Measurements from ENCODE around the gene GNB5.
"Not testable (repeated sequence)": the region's sequence is repeated elsewhere in the genome, so short reads cannot be mapped to it uniquely, and the experiment has no call there.

DNA sequence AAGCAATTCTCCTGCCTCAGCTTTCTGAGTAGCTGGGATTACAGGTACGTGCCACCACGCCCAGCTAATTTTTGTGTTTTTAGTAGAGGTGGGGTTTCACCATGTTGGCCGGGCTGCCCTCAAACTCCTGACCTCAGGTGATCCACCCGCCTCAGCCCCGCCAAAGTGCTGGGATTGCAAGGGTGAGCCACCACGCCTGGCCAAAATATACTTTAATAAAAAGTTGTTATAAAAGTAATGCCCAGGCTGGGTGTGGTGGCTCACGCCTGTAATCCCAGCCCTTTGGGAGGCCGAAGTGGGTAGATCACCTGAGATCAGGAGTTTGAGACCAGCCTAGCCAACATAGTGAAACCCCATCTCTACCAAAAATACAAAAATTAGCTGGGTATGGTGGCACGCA is 94.7 kb downstream of the GNB5 start:
- TF ChIP-seq, protein P1, sequence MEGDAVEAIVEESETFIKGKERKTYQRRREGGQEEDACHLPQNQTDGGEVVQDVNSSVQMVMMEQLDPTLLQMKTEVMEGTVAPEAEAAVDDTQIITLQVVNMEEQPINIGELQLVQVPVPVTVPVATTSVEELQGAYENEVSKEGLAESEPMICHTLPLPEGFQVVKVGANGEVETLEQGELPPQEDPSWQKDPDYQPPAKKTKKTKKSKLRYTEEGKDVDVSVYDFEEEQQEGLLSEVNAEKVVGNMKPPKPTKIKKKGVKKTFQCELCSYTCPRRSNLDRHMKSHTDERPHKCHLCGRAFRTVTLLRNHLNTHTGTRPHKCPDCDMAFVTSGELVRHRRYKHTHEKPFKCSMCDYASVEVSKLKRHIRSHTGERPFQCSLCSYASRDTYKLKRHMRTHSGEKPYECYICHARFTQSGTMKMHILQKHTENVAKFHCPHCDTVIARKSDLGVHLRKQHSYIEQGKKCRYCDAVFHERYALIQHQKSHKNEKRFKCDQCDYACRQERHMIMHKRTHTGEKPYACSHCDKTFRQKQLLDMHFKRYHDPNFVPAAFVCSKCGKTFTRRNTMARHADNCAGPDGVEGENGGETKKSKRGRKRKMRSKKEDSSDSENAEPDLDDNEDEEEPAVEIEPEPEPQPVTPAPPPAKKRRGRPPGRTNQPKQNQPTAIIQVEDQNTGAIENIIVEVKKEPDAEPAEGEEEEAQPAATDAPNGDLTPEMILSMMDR (IDR thresholded peaks at IDR 0.05; ENCODE audit: poor library complexity), result not testable (repeated sequence)
- not testable (repeated sequence) for TF ChIP-seq EZH2phosphoT487 (IDR thresholded peaks at IDR 0.05; ENCODE audit: low read depth, severe bottlenecking, unreplicated experiment); EZH2 (IDR thresholded peaks at IDR 0.05; ENCODE audit: borderline replicate concordance)

All from hepatocyte (in vitro differentiated cells).